Coronary artery (tissue), 2 donors: ENCODE measurements around the gene MAGI1.

Source experiments
- DNase-seq: peaks from one replicate; pipeline ENCODE4 v3.0.0-alpha.2; 2017; ENCODE audit warnings: low spot score
- H3K27ac ChIP-seq, 2 donors: fragments of 200-600 bp; sonication (generic); one replicate each; pipeline ENCODE4 v1.5.1; 2016 to 2019
- H3K4me3 ChIP-seq: fragments of 200-600 bp; sonication (generic); 2 replicates; pipeline ENCODE4 v1.5.1; 2016; ENCODE audit warnings: mild to moderate bottlenecking, moderate library complexity
- TF ChIP-seq, protein P1 (sequence below): fragments of 200-600 bp; sonication (generic); IDR thresholded peaks from one replicate; pipeline ENCODE4 v1.5.1; 2019; ENCODE audit warnings: antibody characterized with exemption

The MAGI1 gene

DNA sequence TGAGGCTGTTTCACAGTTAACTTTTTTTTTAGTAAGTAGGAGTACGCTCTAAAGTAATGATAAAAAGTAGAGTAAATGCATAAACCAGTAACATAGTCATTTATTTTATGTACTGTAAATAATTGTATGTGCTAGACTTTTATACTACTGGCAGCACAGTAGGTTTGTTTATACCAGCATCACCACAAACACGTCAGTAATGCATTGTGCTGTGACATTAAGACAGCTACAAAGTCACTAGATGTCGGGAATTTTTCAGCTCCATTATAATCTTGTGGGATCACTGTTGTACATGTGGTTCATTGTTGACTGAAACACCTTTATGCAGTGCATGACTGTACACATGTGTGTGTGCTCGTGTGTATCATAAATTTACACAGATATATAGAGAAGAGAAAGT is 732.9 kb downstream of the MAGI1 start:
- DNase-seq, result no peak
- H3K27ac ChIP-seq, result no peak overlapping the region
- TF ChIP-seq, protein P1, sequence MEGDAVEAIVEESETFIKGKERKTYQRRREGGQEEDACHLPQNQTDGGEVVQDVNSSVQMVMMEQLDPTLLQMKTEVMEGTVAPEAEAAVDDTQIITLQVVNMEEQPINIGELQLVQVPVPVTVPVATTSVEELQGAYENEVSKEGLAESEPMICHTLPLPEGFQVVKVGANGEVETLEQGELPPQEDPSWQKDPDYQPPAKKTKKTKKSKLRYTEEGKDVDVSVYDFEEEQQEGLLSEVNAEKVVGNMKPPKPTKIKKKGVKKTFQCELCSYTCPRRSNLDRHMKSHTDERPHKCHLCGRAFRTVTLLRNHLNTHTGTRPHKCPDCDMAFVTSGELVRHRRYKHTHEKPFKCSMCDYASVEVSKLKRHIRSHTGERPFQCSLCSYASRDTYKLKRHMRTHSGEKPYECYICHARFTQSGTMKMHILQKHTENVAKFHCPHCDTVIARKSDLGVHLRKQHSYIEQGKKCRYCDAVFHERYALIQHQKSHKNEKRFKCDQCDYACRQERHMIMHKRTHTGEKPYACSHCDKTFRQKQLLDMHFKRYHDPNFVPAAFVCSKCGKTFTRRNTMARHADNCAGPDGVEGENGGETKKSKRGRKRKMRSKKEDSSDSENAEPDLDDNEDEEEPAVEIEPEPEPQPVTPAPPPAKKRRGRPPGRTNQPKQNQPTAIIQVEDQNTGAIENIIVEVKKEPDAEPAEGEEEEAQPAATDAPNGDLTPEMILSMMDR, result no peak
- H3K4me3 ChIP-seq, result no peak overlapping the region
